ENCODE results near the gene GPR153. TPM values are rescaled to one million over a fixed set of nuclear protein-coding genes. Genes with fewer than 3 reads are reported as not detected.

The GPR153 gene
- polyA plus RNA-seq, 3 donors, result 0.04 to 0.69 TPM; not detected in 1

DNA sequence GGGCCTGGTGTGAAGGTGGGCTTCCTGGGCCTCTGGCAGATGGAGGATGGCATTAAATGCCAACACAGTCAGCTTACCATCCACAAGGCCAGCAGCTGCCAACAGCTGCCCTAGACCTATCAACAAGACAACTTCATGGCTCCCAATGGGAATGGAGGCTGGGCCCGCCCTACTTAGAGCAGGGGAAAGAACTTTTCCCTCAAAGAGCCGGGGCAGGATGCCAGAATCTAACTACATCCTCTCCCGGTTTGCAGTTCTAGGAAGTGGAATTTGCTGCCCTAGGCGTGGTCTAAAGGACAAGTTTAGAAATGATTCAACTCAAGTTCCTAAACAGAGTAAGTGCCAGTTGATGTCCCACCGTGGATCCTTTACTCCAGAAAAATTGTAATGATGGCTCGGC is 38.3 kb downstream of the GPR153 start:
- H3K27ac Mint-ChIP-seq, result peak overlapping the region in 2 of 7 donors; percentile 24 to 31
- H3K36me3 Mint-ChIP-seq, result peaks cover 58 to 69% of the 10 kb centered on the region in 2 donors
- H3K9me3 ChIP-seq (replicated peaks in 1 of 2; ENCODE audit: control insufficient read depth in 1 of 2, insufficient read depth in 1 of 2, low read length in 2 of 2), result no peaks in the 10 kb centered on the region
- no peak for DNase-seq
- no peaks in the 10 kb centered on the region for H4K20me1 ChIP-seq (ENCODE audit: insufficient read depth, low read length)
- intact Hi-C loops (cut with micrococcal nuclease), result no loop called here
- no peak overlapping the region for H3K4me3 Mint-ChIP-seq
- no peaks in the 10 kb centered on the region for H3K4me1 ChIP-seq (ENCODE audit: control insufficient read depth in 1 of 2, insufficient read depth in 2 of 2, low read length in 2 of 2)
- H3K9ac ChIP-seq (ENCODE audit: insufficient read depth, low read length, poor library complexity, severe bottlenecking), result no peak overlapping the region
- no peak overlapping the region for H2AFZ ChIP-seq (ENCODE audit: insufficient read depth, low read depth, low read length, poor library complexity, severe bottlenecking)
- no peak overlapping the region for H3K27ac ChIP-seq (ENCODE audit: low read depth in 1 of 2, low read length in 2 of 2)
- H3K4me1 Mint-ChIP-seq, result no peaks in the 10 kb centered on the region
- peaks cover under 1 to 2% (median 1%) of the 10 kb centered on the region in 3 donors for H3K27me3 Mint-ChIP-seq (ENCODE audit: low read depth in 3 of 3)
- peaks cover 40 to 63% of the 10 kb centered on the region in 2 donors for H3K36me3 ChIP-seq (replicated peaks in 1 of 2; ENCODE audit: control insufficient read depth in 1 of 2, insufficient read depth in 2 of 2, low read length in 2 of 2)
- no peaks in the 10 kb centered on the region for H3K9me3 Mint-ChIP-seq
- no peaks in the 10 kb centered on the region for H3K27me3 ChIP-seq (ENCODE audit: control insufficient read depth in 2 of 2, insufficient read depth in 2 of 2, low read length in 2 of 2)
- H3K4me3 ChIP-seq (replicated peaks in 1 of 3; ENCODE audit: low read depth in 2 of 3, low read length in 3 of 3), result no peak overlapping the region
- H3K4me2 ChIP-seq (replicated peaks; ENCODE audit: extremely low read depth, low read length, poor library complexity, severe bottlenecking), result no peak overlapping the region
- TF ChIP-seq, protein P1, sequence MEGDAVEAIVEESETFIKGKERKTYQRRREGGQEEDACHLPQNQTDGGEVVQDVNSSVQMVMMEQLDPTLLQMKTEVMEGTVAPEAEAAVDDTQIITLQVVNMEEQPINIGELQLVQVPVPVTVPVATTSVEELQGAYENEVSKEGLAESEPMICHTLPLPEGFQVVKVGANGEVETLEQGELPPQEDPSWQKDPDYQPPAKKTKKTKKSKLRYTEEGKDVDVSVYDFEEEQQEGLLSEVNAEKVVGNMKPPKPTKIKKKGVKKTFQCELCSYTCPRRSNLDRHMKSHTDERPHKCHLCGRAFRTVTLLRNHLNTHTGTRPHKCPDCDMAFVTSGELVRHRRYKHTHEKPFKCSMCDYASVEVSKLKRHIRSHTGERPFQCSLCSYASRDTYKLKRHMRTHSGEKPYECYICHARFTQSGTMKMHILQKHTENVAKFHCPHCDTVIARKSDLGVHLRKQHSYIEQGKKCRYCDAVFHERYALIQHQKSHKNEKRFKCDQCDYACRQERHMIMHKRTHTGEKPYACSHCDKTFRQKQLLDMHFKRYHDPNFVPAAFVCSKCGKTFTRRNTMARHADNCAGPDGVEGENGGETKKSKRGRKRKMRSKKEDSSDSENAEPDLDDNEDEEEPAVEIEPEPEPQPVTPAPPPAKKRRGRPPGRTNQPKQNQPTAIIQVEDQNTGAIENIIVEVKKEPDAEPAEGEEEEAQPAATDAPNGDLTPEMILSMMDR (IDR thresholded peaks at IDR 0.05), result no peak
- 83% methylated on average over 3 of the region's 6 CpGs for WGBS (ENCODE audit: insufficient coverage)
- no peaks in the 10 kb centered on the region for H3K79me2 ChIP-seq (ENCODE audit: insufficient read depth, low read length)

DNA sequence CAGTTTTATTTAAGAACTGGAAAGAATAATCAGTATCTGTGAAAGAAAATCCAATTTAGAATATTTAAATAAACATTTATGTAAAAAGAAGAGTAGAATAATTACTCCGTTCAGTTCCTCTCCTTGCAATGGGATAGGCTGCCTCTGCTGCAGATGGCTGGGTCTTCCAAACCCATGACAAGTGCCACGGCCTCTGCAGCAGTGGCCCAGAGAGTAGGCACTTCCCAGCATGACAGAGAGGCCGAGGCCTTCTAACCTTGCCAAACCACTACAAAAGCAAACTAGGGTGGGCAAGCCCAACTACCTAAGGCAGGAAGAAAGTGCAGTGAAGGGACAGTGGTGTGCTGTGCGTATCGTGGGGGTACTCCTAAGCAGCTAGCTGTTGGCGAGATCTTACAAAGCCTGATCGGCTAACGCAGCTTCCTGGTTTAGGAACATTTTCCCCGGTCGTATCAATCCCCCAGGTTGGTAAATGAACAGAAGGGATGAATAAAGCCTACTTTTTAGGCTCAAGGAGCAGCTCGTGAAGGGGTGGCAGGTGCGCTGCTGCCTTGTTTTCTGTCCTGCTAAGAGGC is 39.6 kb downstream of the GPR153 start:
- Mint-ChIP-seq H3K27ac (no peak overlapping the region), H3K4me3 (no peak overlapping the region)

More for the DNA sequence above, 39.6 kb downstream of the GPR153 start:
- H3K4me1 ChIP-seq (ENCODE audit: control insufficient read depth in 1 of 2, insufficient read depth in 2 of 2, low read length in 2 of 2), result no peaks in the 10 kb centered on the region
- no peak overlapping the region for H3K4me2 ChIP-seq (replicated peaks; ENCODE audit: extremely low read depth, low read length, poor library complexity, severe bottlenecking)
- no peak overlapping the region for H3K9ac ChIP-seq (ENCODE audit: insufficient read depth, low read length, poor library complexity, severe bottlenecking)
- no peaks in the 10 kb centered on the region for H4K20me1 ChIP-seq (ENCODE audit: insufficient read depth, low read length)
- TF ChIP-seq, protein P1 (IDR thresholded peaks at IDR 0.05), result no peak
- no peaks in the 10 kb centered on the region for H3K27me3 ChIP-seq (ENCODE audit: control insufficient read depth in 2 of 2, insufficient read depth in 2 of 2, low read length in 2 of 2)
- H3K79me2 ChIP-seq (ENCODE audit: insufficient read depth, low read length), result no peaks in the 10 kb centered on the region
- Mint-ChIP-seq H3K4me1 (no peaks in the 10 kb centered on the region), H3K36me3 (peaks cover 48 to 56% of the 10 kb centered on the region in 2 donors), H3K9me3 (no peaks in the 10 kb centered on the region), H3K27me3 (ENCODE audit: low read depth in 3 of 3) (peaks cover 3 to 6% (median 4%) of the 10 kb centered on the region in 3 donors)
- H2AFZ ChIP-seq (ENCODE audit: insufficient read depth, low read depth, low read length, poor library complexity, severe bottlenecking), result no peak overlapping the region
- H3K4me3 ChIP-seq (replicated peaks in 1 of 3; ENCODE audit: low read depth in 2 of 3, low read length in 3 of 3), result no peak overlapping the region
- peaks cover 28 to 50% of the 10 kb centered on the region in 2 donors for H3K36me3 ChIP-seq (replicated peaks in 1 of 2; ENCODE audit: control insufficient read depth in 1 of 2, insufficient read depth in 2 of 2, low read length in 2 of 2)
- no peaks in the 10 kb centered on the region for H3K9me3 ChIP-seq (replicated peaks in 1 of 2; ENCODE audit: control insufficient read depth in 1 of 2, insufficient read depth in 1 of 2, low read length in 2 of 2)
- intact Hi-C loops (cut with micrococcal nuclease), result no loop called here
- 97% methylated on average over 9 of the region's 12 CpGs for WGBS (ENCODE audit: insufficient coverage)
- DNase-seq, result no peak
- no peak overlapping the region for H3K27ac ChIP-seq (ENCODE audit: low read depth in 1 of 2, low read length in 2 of 2)

All from CD14-positive monocyte (primary cell).